WTC11 (cell line): Measurements from ENCODE around the gene FAM228A.

Experiments used
- CTCF ChIP-seq: fragments of 200-600 bp; IDR thresholded peaks from 2 replicates; pipeline ENCODE4 v1.8.0; 2022; ENCODE audit warnings: antibody characterized with exemption
- FOXJ3 ChIP-seq: sonication (generic); formaldehyde crosslinking; IDR thresholded peaks from 2 replicates; pipeline ENCODE4 v1.9.0; 2021; ENCODE audit warnings: missing genetic modification reagents, mild to moderate bottlenecking, borderline replicate concordance
- FOXK1 ChIP-seq: sonication (generic); formaldehyde crosslinking; IDR thresholded peaks from 2 replicates; pipeline ENCODE4 v1.8.0; 2022; ENCODE audit warnings: mild to moderate bottlenecking, moderate library complexity, missing genetic modification reagents

GRCh38 chr2:24191848-24192247 lies 17.0 kb downstream of the FAM228A start:
- TF ChIP-seq CTCF: no peak
- no peak for TF ChIP-seq FOXJ3
- no peak for TF ChIP-seq FOXK1 (CRISPR knock-in tag)
